ENCODE measurements around the gene PRKCQ. TPM values are rescaled to one million over a fixed set of nuclear protein-coding genes. Genes with fewer than 3 reads are reported as not detected.

Gene PRKCQ
- total and polyA plus RNA-seq, 2 of the 13 experiments (the other 11 are each of a cell fraction or from before 2014, with no cell fraction given), result 0.13 to 0.35 TPM

GRCh38 chr10:6386960-6387359 lies 193.1 kb downstream of the PRKCQ start:
- ATAC-seq (no peak), DNase-seq (ENCODE audit: low spot score) (no peak), FAIRE-seq (no peak)
- Histone ChIP-seq H3K4me2 (ENCODE audit: low read depth, low read length) (no peak overlapping the region), H3K4me1 (ENCODE audit: insufficient read depth, low read length) (peaks cover 4% of the 10 kb centered on the region; the same call in 1 of the 2 replicates), H3K27me3 (ENCODE audit: control insufficient read depth in 1 of 2, insufficient read depth in 2 of 2, low read length in 2 of 2) (peaks cover 1 to 7% of the 10 kb centered on the region in 2 experiments; a peak in 2 of 5 replicates), H3K79me2 (ENCODE audit: insufficient read depth, low read length) (no peaks in the 10 kb centered on the region), H3K4me3 (replicated peaks in 1 of 3; ENCODE audit: insufficient read depth in 1 of 3, low read depth in 2 of 3, low read length in 3 of 3) (no peak overlapping the region), H3K9ac (ENCODE audit: insufficient read depth, low read depth, low read length) (no peak overlapping the region), H2AFZ (ENCODE audit: low read length) (no peak overlapping the region), H4K20me1 (ENCODE audit: insufficient read depth, low read length) (no peaks in the 10 kb centered on the region), H3K27ac (ENCODE audit: extremely low read length, insufficient read depth, low read length) (no peak overlapping the region), H3K9me3 (ENCODE audit: low read length) (no peaks in the 10 kb centered on the region; the same call in 1 of the 2 replicates), H3K36me3 (replicated peaks in 1 of 2; ENCODE audit: control insufficient read depth in 1 of 2, insufficient read depth in 2 of 2, low read length in 2 of 2) (no peaks in the 10 kb centered on the region)
- CTCF ChIA-PET (ENCODE audit: low intra/inter-chr PET ratio, low total read pairs), result no interaction called here
- BruUV-seq (replicated peaks), result no TSS peak
- peak; percentile 72 for TF ChIP-seq MNT (IDR thresholded peaks at IDR 0.05)
- no peak for TF ChIP-seq TIGD3 (CRISPR knock-in tag; IDR thresholded peaks at IDR 0.05; ENCODE audit: borderline replicate concordance)
- in situ Hi-C loops (cut with HindIII; ENCODE audit: extremely low pct_ligation_motif_present, low pct_unique_long_range_greater_than_20kb) (no loop called here), intact Hi-C loops (cut with micrococcal nuclease; ENCODE audit: unreplicated experiment) (no loop called here)
- POLR2A ChIA-PET, result no interaction called here
- WGBS (ENCODE audit: low lambda C conversion rate), result 42% methylated on average over 5 of the region's 5 CpGs

- no peaks in the 10 kb centered on the region for H4K20me1 ChIP-seq (ENCODE audit: insufficient read depth, low read length)
- POLR2A ChIA-PET, result no interaction called here
- peaks cover 4% of the 10 kb centered on the region; the same call in 1 of the 2 replicates for H3K4me1 ChIP-seq (ENCODE audit: insufficient read depth, low read length)
- DNase-seq (ENCODE audit: low spot score) (no peak), FAIRE-seq (no peak), ATAC-seq (no peak)
- H3K79me2 ChIP-seq (ENCODE audit: insufficient read depth, low read length), result no peaks in the 10 kb centered on the region
- no peaks in the 10 kb centered on the region for H3K36me3 ChIP-seq (replicated peaks in 1 of 2; ENCODE audit: control insufficient read depth in 1 of 2, insufficient read depth in 2 of 2, low read length in 2 of 2)
- in situ Hi-C loops (cut with HindIII; ENCODE audit: extremely low pct_ligation_motif_present, low pct_unique_long_range_greater_than_20kb), result no loop called here
- no peak overlapping the region for H3K27ac ChIP-seq (ENCODE audit: extremely low read length, insufficient read depth, low read length)
- peaks cover 1 to 7% of the 10 kb centered on the region in 2 experiments; a peak in 2 of 5 replicates for H3K27me3 ChIP-seq (ENCODE audit: control insufficient read depth in 1 of 2, insufficient read depth in 2 of 2, low read length in 2 of 2)
- BruUV-seq (replicated peaks), result no TSS peak
- H3K4me3 ChIP-seq (replicated peaks in 1 of 3; ENCODE audit: insufficient read depth in 1 of 3, low read depth in 2 of 3, low read length in 3 of 3), result no peak overlapping the region
- 45% methylated on average over 4 of the region's 6 CpGs for WGBS (ENCODE audit: low lambda C conversion rate)
- H3K9ac ChIP-seq (ENCODE audit: insufficient read depth, low read depth, low read length), result no peak overlapping the region
- intact Hi-C loops (cut with micrococcal nuclease; ENCODE audit: unreplicated experiment), result no loop called here
- CTCF ChIA-PET (ENCODE audit: low intra/inter-chr PET ratio, low total read pairs), result no interaction called here
- H3K9me3 ChIP-seq (ENCODE audit: low read length), result peaks cover 2% of the 10 kb centered on the region; the same call in 1 of the 2 replicates
- no peak overlapping the region for H3K4me2 ChIP-seq (ENCODE audit: low read depth, low read length)
- no peak overlapping the region for H2AFZ ChIP-seq (ENCODE audit: low read length)
- TF ChIP-seq ZNF564 (CRISPR knock-in tag; IDR thresholded peaks at IDR 0.05) (no peak), TBX3 (IDR thresholded peaks at IDR 0.05; ENCODE audit: borderline replicate concordance) (no peak), CTCF (CRISPR knock-in tag; IDR thresholded peaks at IDR 0.05) (no peak), FOSL1 (CRISPR knock-in tag; IDR thresholded peaks at IDR 0.05; ENCODE audit: borderline replicate concordance) (no peak), ETV5 (CRISPR knock-in tag; IDR thresholded peaks at IDR 0.05; ENCODE audit: borderline replicate concordance) (no peak), AKAP8 (CRISPR knock-in tag; IDR thresholded peaks at IDR 0.05) (no peak), ZNF280B (CRISPR knock-in tag; IDR thresholded peaks at IDR 0.05; ENCODE audit: borderline replicate concordance) (no peak), THYN1 (CRISPR knock-in tag; IDR thresholded peaks at IDR 0.05; ENCODE audit: borderline replicate concordance, low read depth) (no peak), ZNF563 (CRISPR knock-in tag; IDR thresholded peaks at IDR 0.05) (no peak)
These were observed 193.7 kb downstream of the PRKCQ start for GRCh38 chr10:6386346-6386745.

Measured in HepG2 (cell line).